HG02970 (cell line): Measurements from ENCODE around the gene TUBA8.
"Not testable (repeated sequence)": the region's sequence is repeated elsewhere in the genome, so short reads cannot be mapped to it uniquely, and the experiment has no call there.

Experiments used
- ATAC-seq: cut with Tn5 transposase; IDR thresholded peaks from one replicate; pipeline ENCODE4 v1.9.1; 2021; ENCODE audit warnings: mild to moderate bottlenecking, moderate library complexity, moderate number of reproducible peaks; ENCODE audit not compliant: unreplicated experiment, low FRiP score

The TUBA8 gene

DNA sequence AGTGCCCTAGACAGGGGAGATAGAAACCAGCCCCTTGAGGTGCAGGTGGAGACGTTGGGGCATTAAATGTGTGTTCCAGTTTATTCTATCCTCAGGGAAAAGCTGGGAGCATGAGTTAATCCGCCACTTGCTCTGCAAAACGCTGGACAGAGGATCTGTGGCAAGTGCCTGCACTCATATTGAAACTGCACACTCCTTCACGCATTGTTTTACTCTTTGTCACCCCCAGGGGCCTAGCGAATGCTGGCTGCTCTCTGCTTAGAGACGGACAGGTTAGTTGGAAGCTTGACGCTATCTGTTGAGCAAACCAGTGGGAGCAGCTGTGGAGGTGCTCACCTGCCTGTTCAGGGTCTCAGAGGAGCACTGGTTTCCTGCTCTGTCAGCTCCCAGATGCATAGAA is 53.2 kb downstream of the TUBA8 start:
- ATAC-seq = not testable (repeated sequence)

DNA sequence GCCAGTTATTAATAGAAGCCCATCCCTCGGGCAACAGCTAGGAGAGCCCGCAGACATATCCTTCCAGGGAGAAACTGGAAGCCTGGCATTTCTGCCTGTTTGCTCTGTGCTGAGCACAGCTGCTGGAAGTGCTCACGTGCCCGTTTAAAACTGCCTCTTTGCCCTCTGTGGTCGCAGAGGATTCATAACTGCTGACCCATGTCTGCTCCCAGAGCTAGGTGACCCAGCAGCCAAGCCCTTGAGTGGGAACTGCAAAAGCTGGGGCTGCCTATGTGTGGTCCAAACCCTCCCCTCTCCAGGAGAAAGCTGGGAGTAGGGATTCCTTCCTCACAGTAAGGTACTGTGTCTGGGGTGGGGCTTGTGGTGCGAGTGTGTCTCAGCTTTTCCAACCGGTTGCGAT is 54.0 kb downstream of the TUBA8 start:
- ATAC-seq = not testable (repeated sequence)

DNA sequence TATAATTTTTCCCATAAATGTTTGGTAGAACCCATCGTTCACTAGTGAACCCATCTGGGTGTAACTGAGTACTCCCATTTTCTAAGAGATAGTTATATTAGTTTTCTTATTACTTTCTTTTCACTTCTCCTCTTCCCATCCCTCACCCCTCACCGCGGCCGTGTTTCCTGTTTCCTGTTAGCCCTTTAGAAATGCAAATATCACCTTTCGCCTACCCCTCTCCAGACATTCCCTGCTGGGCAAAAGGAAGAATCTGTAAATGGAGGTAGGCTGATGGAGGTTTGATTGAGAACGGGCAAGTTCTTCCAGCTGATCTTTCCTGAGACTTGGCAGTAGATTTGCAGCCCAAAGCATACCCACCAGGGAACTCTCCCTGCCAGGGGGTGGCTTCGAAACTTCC is 54.7 kb downstream of the TUBA8 start:
- not testable (repeated sequence) for ATAC-seq

DNA sequence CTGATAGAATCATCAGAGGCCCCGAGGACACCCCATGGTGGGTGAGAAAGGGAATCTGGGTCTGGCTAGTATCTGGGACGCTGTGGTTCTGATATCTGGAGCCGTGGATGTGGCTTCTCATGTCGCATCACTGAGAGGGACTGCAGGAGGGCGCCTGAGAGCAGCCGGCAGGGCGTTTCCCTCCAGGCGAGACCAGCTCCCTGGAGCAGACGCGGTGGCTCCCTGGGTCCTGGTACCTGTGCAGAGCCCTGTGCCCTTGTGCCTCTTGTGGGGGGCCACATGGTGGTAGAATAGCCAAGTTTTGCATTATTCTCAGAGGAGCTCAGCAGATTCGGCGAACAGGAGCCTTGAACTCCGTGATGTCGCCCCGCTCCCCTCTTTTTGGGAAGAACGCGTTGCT is 59.7 kb downstream of the TUBA8 start:
- not testable (repeated sequence) for ATAC-seq

DNA sequence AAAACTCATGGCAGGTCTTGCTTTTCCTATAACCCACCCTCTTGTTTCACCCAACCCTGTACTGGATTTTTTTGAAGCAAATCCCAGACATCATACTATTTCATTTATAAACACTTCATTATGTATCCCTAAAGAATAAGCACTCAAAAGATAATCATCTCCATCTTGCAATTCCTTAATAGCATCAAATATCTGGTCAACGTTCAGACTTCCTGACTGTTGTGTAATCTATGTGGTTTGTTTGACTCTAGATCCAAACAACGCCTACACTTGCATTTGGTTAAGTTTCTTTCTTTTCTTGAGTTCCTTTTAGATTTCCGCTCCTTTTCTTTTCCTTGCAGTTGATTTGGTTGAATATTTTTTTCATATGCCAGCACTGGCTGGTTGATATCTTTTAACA is 61.6 kb downstream of the TUBA8 start:
- not testable (repeated sequence) for ATAC-seq

DNA sequence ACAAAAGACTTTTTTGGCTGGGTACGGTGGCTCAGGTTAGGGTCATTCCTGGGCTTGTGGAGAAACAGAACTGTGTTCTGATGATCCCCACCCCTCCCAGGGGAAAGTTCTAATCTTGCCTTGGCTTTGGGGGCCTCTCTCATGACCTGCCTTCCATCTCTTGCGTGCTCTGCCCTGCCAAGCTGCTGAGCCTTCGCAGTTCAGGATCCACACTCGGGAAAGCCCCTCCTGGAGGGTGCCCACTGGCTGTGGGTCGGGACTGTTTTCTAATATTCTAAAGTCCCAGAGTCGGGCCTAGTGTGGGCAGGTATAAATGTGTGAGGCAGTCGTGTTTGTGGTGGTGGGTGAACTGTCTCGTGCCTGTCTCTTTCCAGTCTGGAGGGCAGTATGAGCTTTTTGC is 62.2 kb downstream of the TUBA8 start:
- not testable (repeated sequence) for ATAC-seq

DNA sequence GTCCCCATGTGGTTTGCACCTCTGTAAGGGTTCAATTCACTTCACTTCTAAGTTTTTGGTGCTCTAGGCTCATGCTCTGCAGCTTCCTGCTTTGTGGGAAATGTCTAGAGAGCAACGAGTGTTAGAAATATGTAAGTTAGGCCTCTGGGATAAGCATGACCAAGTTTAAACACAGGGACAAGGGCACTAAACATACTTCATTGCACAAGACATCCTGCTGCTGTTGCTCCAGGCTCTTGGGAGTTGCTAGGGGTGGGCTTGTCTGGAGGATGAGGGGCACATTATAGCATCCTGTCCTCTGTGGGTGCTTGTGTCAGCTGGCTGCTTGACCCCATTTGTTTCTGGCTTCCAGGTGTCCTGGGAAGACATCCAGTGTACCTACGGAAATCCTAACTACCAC is 62.8 kb downstream of the TUBA8 start:
- ATAC-seq = not testable (repeated sequence)
